K562 (cell line): ENCODE measurements around the gene CCDC167. TPM values are rescaled to one million over a fixed set of nuclear protein-coding genes. Genes with fewer than 3 reads are reported as not detected.

Source experiments
- ATAC-seq: fragments of 200-7000 bp; cut with Tn5 transposase; 3 replicates; pipeline ENCODE4 v1.9.1; 2020; ENCODE audit warnings: moderate library complexity
- BruUV-seq: library from RNA; stranded (reverse); fragments of 400-500 nt; replicated peaks from 2 replicates; lab custom pipeline; 2021; lab: Mats Ljungman, UMichigan
- CTCF ChIA-PET: fragments of 300-600 bp; formaldehyde crosslinking; extraction: SDS; loops from one replicate; lab custom pipeline; 2021; ENCODE audit warnings: low intra/inter-chr PET ratio; lab: Yijun Ruan, JAX
- POLR2A ChIA-PET: fragments of 300-600, 350-650 bp; sonication (Branson Sonifier 250); formaldehyde crosslinking; extraction: SDS; loops from one replicate; lab custom pipeline; 2021; ENCODE audit warnings: antibody characterized with exemption, inconsistent platforms; lab: Yijun Ruan, JAX
- DNase-seq, 4 experiments: peaks; one replicate each; pipeline versions ENCODE4 v3.0.0 to v3.0.0-alpha.2; 2011 to 2018; ENCODE audit warnings: low spot score in 3 of 4, mixed read lengths in 3 of 4; ENCODE audit errors: extremely low read depth in 1 of 4
- FAIRE-seq: peaks from 2 replicates; lab custom pipeline; 2011; peaks lifted over from hg19 to GRCh38; lab: Jason Lieb, UNC
- H2AFZ ChIP-seq: 2 replicates; pipeline ENCODE4 v1.6.0; 2011; ENCODE audit warnings: low read depth, low read length, control low read depth, inconsistent platforms
- H3K27ac ChIP-seq: fragments of 200-600 bp; 3 replicates; pipeline ENCODE4 v1.8.0; 2011; ENCODE audit warnings: low read depth, mild to moderate bottlenecking, control low read depth, inconsistent platforms, low read length, moderate library complexity, mixed read lengths; ENCODE audit errors: extremely low read depth
- H3K27me3 ChIP-seq, 2 experiments: fragments of 300-600 bp in 1 of 2; 2 replicates in 1 of 2; 3 replicates in 1 of 2; pipeline versions ENCODE4 v1.6.0 to v1.8.0; 2011; ENCODE audit warnings: inconsistent platforms in 2 of 2, low read length in 2 of 2, mild to moderate bottlenecking in 1 of 2, mixed read lengths in 1 of 2, moderate library complexity in 1 of 2; ENCODE audit not compliant: control insufficient read depth in 2 of 2, insufficient read depth in 2 of 2
- H3K36me3 ChIP-seq: fragments of 300-600 bp; 3 replicates; pipeline ENCODE4 v1.8.0; 2011; ENCODE audit warnings: mild to moderate bottlenecking, low read length, inconsistent platforms; ENCODE audit not compliant: control insufficient read depth, insufficient read depth
- H3K4me1 ChIP-seq, 2 experiments: fragments of 200-600 bp in 1 of 2; replicated peaks in 1 of 2; 2 replicates in 1 of 2; 3 replicates in 1 of 2; pipeline versions ENCODE4 v1.5.1 to v1.8.0; 2011; ENCODE audit warnings: inconsistent platforms in 2 of 2, low read length in 2 of 2, mild to moderate bottlenecking in 1 of 2, mixed read lengths in 1 of 2, moderate library complexity in 1 of 2; ENCODE audit not compliant: control insufficient read depth in 2 of 2, insufficient read depth in 2 of 2
- H3K4me2 ChIP-seq: 2 replicates; pipeline ENCODE4 v1.6.1; 2011; ENCODE audit warnings: low read length, control low read depth, inconsistent platforms, mixed read lengths; ENCODE audit not compliant: insufficient read depth
- H3K4me3 ChIP-seq: fragments of 200-600 bp; sonication (generic), shearing (Covaris generic); 2 replicates; pipeline ENCODE4 v1.5.1; 2016; ENCODE audit warnings: control low read depth, inconsistent platforms
- H3K79me2 ChIP-seq: fragments of 200-600 bp; 3 replicates; pipeline ENCODE4 v1.8.0; 2011; ENCODE audit warnings: low read length, inconsistent platforms; ENCODE audit not compliant: control insufficient read depth, insufficient read depth
- H3K9ac ChIP-seq, 2 experiments: 2 replicates each; pipeline versions ENCODE4 v1.6.0 to v1.6.1; 2011; ENCODE audit warnings: low read depth in 2 of 2, low read length in 2 of 2, control low read depth in 1 of 2, inconsistent platforms in 1 of 2, mild to moderate bottlenecking in 1 of 2, mixed read lengths in 1 of 2; ENCODE audit not compliant: insufficient read depth in 1 of 2
- H3K9me1 ChIP-seq: one replicate; pipeline ENCODE4 v1.6.0; 2011; ENCODE audit warnings: inconsistent platforms, mild to moderate bottlenecking, low read length, moderate library complexity; ENCODE audit not compliant: control insufficient read depth, insufficient read depth
- H3K9me3 ChIP-seq: replicated peaks from 2 replicates; pipeline ENCODE4 v1.5.1; 2011; ENCODE audit warnings: low read depth, low read length, inconsistent platforms; ENCODE audit not compliant: control insufficient read depth, insufficient read depth
- H4K20me1 ChIP-seq: replicated peaks from 2 replicates; pipeline ENCODE4 v1.6.1; 2011; ENCODE audit warnings: low read length, inconsistent platforms, mixed read lengths; ENCODE audit not compliant: control insufficient read depth, insufficient read depth
- POLR2G ChIP-seq: fragments of 200-400 bp; formaldehyde crosslinking; IDR thresholded peaks from 2 replicates; pipeline ENCODE4 v1.6.1; 2017; ENCODE audit warnings: low read depth, mild to moderate bottlenecking, antibody characterized with exemption, low read length, moderate library complexity
- WGBS: fragments of 100-300 bp; shearing (Covaris generic); methylation state at CpG from one replicate; pipeline ENCODE4 v1.1.6; 2016; ENCODE audit warnings: low coverage, mixed read lengths; ENCODE audit not compliant: insufficient coverage; ENCODE audit errors: missing lambda C conversion rate; 5-methylcytosine and 5-hydroxymethylcytosine counted together
- in situ Hi-C: fragments of 300-500 bp; cut with MboI; formaldehyde crosslinking; loops from 4 replicates; pipeline ENCODE4 v1.15.0; 2018; ENCODE audit warnings: inconsistent platforms, mixed read lengths
- intact Hi-C: fragments of 100-400 bp; cut with micrococcal nuclease; formaldehyde crosslinking; loops from 2 replicates; pipeline ENCODE4 v1.14.2; 2022
- polyA plus RNA-seq, 8 experiments: library from polyadenylated mRNA; depleted of rRNA in 4 of 8; stranded (reverse) in 5 of 8; unstranded in 3 of 8; fragments of >200 nt; fragmentation: Nextera tagmentation in 2 of 8; fragmentation: Illumina TruSeq in 1 of 8; extraction: Ambion mirVana in 2 of 8; extraction: Trizol in 1 of 8; gene quantifications; 2 replicates each; pipeline versions ENCODE4 v1.2.1 to v1.2.3, GENCODE V29; 2011 to 2014; ENCODE audit warnings: inconsistent platforms in 1 of 8, missing spikeins in 1 of 8
- total RNA-seq, 7 experiments: library from RNA; depleted of rRNA in 6 of 7; stranded (reverse); fragments of >200 nt in 6 of 7; fragmentation: Illumina TruSeq in 2 of 7; extraction: Trizol in 2 of 7; gene quantifications; 2 replicates each; pipeline versions ENCODE4 v1.2.1 to v1.2.3, GENCODE V29; 2011 to 2021; ENCODE audit warnings: low replicate concordance in 1 of 7
- TF ChIP-seq, protein P1 (sequence below), 2 experiments: fragments of 450-650 bp in 1 of 2; sonication (generic) in 1 of 2; formaldehyde crosslinking in 1 of 2; IDR thresholded peaks in 1 of 2; conservative IDR thresholded peaks in 1 of 2; 2 replicates each; pipeline versions ENCODE4 v1.6.1 to v1.8.1; 2016 to 2023; ENCODE audit warnings: mild to moderate bottlenecking in 2 of 2, moderate library complexity in 2 of 2, inconsistent platforms in 1 of 2, missing genetic modification reagents in 1 of 2

The CCDC167 gene
- total and polyA plus RNA-seq, 9 of the 15 experiments (the other 6 are each of a cell fraction or from before 2014, with no cell fraction given): 26.0 to 114 (median 45.2) TPM

GRCh38 chr6:37479266-37479854 is 20.3 kb downstream of the CCDC167 start:
- Histone ChIP-seq H2AFZ (no peak overlapping the region), H3K4me1 (peaks cover 0 to 12% of the 10 kb centered on the region in 2 experiments; a peak in 3 of 5 replicates), H3K27ac (no peak overlapping the region), H3K27me3 (no peaks in the 10 kb centered on the region), H3K9ac (peak overlapping the region in 1 of 2 experiments; percentile 19; a peak in 1 of 4 replicates), H3K4me3 (no peak overlapping the region), H3K36me3 (peaks cover 93% of the 10 kb centered on the region), H3K9me1 (no peaks in the 10 kb centered on the region), H3K79me2 (no peaks in the 10 kb centered on the region), H3K9me3 (no peaks in the 10 kb centered on the region), H3K4me2 (no peak overlapping the region), H4K20me1 (0 out of 2 replicates have a peak, but pooled peaks cover 11% of the 10 kb centered on the region)
- ATAC-seq (no peak), FAIRE-seq (no peak), DNase-seq (no peak)
- intact Hi-C loops (no loop called here), in situ Hi-C loops (no loop called here)
- CTCF ChIA-PET: no interaction called here
- POLR2A ChIA-PET: interaction anchor here (0.6 to 1.8 kb wide), 9 partner anchors 9 to 1749 kb away, joined by 3 to 9 read pairs (median 3); no protein-coding TSS in a partner anchor
- 85% methylated on average over 6 of the region's 6 CpGs for WGBS
- no TSS peak for BruUV-seq
- TF ChIP-seq, protein P1, sequence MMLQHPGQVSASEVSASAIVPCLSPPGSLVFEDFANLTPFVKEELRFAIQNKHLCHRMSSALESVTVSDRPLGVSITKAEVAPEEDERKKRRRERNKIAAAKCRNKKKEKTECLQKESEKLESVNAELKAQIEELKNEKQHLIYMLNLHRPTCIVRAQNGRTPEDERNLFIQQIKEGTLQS (IDR thresholded peaks at IDR 0.05): no peak
- TF ChIP-seq, protein P1 (CRISPR knock-in tag; conservative IDR thresholded peaks at IDR 0.05): no peak
- TF ChIP-seq POLR2G: peak; percentile 53; the same call in 1 of the 2 replicates
- TF ChIP-seq, all 486 proteins: peak for 1
